Body of pancreas (tissue), 4 donors: ENCODE results near the gene C1orf35.
"Not testable (repeated sequence)": the region's sequence is repeated elsewhere in the genome, so short reads cannot be mapped to it uniquely, and the experiment has no call there.

Experiments
- CTCF ChIP-seq, 7 experiments: fragments of 450-650 bp in 4 of 7; fragments of 200-600 bp in 3 of 7; sonication (generic) in 3 of 7; IDR thresholded peaks; one replicate each; pipeline ENCODE4 v1.5.1; 2016 to 2019; ENCODE audit warnings: antibody characterized with exemption in 7 of 7
- POLR2A ChIP-seq, 3 donors: fragments of 450-650 bp; IDR thresholded peaks; one replicate each; pipeline ENCODE4 v1.6.1; 2016; ENCODE audit warnings: antibody characterized with exemption in 3 of 3, mild to moderate bottlenecking in 2 of 3

DNA sequence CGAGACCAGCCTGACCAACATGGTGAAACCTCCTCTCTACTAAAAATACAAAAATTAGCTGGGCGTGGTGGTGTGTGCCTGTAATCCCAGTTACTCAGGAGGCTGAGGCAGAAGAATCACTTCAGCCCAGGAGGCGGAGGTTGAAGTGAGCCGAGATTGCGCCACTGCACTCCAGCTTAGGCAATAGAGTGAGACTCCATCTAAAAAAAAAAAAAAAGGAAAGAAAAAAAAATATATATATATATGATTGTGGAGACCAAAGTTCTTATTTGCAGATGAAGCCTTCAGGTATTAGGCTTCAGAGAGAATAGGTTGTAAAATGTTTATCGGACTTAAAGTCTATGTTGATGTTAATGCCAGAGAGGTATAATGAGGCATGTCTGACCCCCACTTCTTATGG lies 8.2 kb upstream of the C1orf35 start:
- not testable (repeated sequence) for TF ChIP-seq CTCF, POLR2A (IDR thresholded peaks at IDR 0.05)
